LHCN-M2 (cell line): ENCODE measurements around the gene MORC4. TPM values are rescaled to one million over a fixed set of nuclear protein-coding genes. Genes with fewer than 3 reads are reported as not detected.

Experiments used
- DNase-seq: peaks from one replicate; pipeline ENCODE4 v3.0.0-alpha.2; 2012; ENCODE audit warnings: low read depth
- total RNA-seq: library from RNA; depleted of rRNA; stranded (reverse); fragments of >200 nt; gene quantifications from 2 replicates; pipeline ENCODE4 v1.2.3, GENCODE V29; 2014

MORC4 gene
- total RNA-seq, 1 experiment from 2014 or later = 31.6 TPM

- peak; percentile 36 for DNase-seq
These were observed 47.0 kb downstream of the MORC4 start for GRCh38 chrX:106952988-106953387.

DNA sequence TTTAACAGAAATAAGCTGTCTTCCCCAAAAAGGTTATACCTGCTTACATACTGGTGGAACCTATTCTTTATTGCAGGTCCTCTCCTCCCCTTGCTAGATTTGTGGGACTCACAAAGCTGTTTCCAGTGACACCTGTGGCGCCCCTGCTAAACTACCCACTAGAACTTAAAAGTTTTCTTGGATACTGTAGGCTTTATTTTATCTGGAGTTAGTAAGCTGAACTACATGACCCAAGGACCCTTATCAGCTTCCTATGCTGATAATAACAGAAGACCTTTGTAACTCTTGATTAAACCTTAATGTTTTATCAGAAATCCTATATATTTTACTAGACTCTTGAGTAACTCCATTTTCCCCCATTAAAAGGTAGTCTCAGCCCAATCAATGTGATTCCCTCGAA lies 47.5 kb downstream of the MORC4 start:
- DNase-seq = no peak

DNA sequence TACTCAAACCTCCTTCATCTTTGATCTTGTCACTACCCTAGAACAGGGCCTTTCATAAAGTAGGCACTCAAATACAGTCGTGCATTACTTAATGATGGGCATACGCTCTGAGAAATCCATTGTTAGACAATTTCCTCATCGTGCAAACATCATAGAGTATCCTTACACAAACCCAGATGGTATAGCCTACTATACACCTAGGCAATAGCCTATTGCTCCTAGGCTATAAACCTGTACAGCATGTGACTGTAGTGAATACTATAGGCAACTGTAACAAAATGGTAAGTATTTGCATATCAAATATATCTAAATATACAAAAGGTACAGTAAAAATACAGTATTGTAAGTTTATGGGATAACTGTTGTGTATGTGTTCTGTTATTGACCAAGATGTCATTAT lies 47.9 kb downstream of the MORC4 start:
- no peak for DNase-seq

GRCh38 chrX:106951230-106951629 lies 48.8 kb downstream of the MORC4 start:
- DNase-seq = no peak

DNA sequence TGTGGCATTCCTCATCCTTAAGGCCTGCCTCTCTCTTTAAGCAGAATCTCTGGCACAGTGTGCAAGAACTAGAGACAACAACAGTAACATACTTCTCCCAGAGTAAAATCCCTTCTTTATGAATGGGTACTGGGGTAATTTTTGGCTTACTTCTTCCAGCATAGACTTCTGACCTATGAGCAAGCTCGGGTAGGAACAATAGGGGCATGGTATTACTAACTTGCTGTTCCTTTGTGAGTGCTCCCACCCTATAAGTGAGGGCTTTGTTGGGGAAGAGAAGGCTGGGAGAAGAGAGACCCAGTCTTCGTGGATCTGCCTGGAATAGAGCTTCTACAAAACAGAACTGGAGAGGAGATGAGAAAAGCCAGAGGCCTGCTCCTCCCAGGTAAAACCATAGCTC lies 49.6 kb downstream of the MORC4 start:
- no peak for DNase-seq

GRCh38 chrX:106949366-106949765 lies 50.6 kb downstream of the MORC4 start:
- DNase-seq = no peak

GRCh38 chrX:106948641-106949040 lies 51.4 kb downstream of the MORC4 start:
- DNase-seq = no peak

DNA sequence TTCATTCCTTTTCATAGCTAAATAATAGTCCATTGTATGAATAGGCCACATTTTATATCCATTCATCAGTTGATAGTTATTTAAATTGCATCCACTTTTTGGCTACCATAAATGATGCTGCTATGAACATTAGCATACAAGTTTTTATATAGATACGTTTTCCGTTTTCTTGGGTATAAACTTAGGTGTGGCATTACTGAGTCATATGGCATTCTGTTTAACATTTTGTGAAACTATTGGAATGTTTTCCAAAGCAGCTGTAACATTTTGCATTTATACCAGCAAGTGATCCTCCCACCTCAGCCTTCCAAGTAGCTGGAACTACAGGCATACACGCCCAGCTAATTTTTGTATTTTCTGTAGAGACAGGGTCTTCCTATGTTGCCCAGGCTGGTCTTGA lies 53.5 kb downstream of the MORC4 start:
- DNase-seq = no peak

DNA sequence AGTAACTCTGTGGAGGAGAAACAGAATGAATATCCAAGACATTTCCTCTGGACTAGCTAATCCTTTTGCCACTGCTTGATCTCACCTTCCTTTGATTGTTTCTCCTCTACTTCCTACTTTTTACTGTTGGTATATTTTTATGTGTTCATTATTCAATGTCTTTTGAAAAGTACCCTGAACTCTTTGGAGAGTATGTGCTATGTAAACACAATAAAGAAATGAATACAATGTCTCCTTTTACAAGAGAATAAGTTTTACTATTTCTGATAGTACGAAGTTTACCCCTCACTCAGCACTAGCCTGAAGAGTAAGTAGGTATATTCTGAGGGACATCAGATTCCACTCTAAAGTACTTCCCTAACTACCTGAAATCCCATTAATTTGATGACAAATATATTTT lies 59.9 kb downstream of the MORC4 start:
- DNase-seq = no peak

GRCh38 chrX:106939566-106939965 lies 60.4 kb downstream of the MORC4 start:
- DNase-seq = no peak

DNA sequence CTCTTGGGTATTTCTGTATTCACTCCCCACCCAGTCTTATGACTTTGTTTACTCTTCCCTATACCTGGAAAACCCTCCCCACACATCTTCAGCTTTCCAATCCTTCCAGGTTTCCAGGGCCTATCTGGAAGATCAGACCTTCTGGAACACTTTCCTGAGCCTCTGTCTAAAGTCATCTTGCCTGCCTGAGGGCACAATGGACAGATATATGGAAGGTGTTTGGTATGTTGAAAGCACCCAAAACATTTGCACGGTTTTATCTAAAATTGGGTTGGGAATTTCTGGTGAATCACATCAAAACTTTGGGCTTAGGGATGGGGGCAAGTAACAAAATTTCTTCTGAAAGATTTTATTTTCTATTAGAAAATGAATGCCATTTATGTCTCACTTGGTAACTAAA lies 63.8 kb downstream of the MORC4 start:
- DNase-seq = no peak

DNA sequence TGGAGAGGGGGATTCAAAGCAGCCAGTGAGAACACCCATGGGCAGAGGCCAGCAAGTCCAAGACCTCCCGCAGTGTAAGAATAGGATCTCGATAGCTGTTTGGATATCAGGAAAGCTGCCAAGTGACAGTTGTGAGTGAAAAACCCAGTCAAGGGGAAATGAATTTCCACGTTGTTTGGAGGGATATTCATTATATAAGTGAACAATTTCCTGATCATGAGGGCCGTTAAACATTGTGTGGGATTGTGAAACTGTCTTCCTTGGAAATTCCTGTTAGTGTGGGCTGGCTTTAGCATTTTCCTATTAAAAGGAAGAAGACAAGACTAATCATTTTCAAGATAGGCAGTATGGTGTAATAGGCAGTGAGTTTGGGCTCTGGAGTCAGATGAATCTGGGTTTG lies 64.8 kb downstream of the MORC4 start:
- no peak for DNase-seq

- DNase-seq = no peak
These were observed 66.5 kb downstream of the MORC4 start for GRCh38 chrX:106933538-106933961.

DNA sequence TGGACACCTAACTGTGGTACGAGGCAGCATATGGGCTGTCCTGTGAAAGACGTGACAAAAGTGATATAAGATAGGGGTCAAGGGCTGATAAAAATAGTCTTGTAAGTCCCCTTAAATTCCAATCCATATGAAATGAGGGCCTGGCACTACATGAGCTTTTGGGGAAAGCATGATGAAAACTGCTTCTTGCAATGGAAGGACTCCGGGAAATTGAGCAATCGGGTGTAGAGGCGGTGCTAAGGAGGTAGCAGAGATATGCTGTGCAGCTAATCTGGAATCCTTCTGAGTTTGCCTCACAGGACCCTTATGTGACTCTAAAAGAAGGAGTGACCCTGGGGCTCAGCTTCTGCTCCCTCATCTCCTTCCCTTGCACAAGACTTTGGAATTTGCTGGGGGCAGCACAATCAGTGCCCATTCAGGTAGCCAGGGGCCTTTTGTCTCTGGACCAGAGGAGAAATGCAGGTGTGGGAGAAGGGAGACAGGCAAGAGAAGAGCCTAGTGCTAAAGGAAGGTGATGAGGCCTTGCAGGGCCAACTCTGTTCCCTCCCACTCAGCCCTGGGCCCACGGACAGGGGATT lies 67.0 kb downstream of the MORC4 start:
- DNase-seq = no peak

GRCh38 chrX:106932492-106932923 lies 67.5 kb downstream of the MORC4 start:
- DNase-seq = peak; percentile 19

GRCh38 chrX:106931831-106932491 lies 68.1 kb downstream of the MORC4 start:
- no peak for DNase-seq

DNA sequence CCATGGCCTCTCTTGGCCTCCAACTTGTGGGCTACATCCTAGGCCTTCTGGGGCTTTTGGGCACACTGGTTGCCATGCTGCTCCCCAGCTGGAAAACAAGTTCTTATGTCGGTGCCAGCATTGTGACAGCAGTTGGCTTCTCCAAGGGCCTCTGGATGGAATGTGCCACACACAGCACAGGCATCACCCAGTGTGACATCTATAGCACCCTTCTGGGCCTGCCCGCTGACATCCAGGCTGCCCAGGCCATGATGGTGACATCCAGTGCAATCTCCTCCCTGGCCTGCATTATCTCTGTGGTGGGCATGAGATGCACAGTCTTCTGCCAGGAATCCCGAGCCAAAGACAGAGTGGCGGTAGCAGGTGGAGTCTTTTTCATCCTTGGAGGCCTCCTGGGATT lies 71.8 kb downstream of the MORC4 start:
- DNase-seq = peak; percentile 27

DNA sequence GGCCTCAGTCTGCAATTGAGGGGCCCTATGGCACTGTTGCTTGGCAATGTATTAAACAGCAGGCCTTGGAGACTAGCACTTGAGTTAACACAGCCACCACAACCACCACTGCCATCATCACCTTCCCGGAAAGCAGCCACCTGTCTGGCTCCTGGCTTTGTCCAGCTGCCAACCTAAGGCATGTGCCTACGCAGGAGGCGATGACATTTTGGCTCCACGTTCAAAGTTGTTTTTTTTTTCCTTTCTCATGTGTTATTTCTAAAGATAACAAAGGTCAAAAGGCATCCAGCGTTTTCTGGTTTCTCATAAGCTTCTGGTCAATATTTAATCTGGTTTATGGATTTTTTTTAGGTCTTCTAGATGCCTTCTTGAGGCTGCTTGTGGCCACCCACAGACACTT lies 72.3 kb downstream of the MORC4 start:
- DNase-seq = no peak

DNA sequence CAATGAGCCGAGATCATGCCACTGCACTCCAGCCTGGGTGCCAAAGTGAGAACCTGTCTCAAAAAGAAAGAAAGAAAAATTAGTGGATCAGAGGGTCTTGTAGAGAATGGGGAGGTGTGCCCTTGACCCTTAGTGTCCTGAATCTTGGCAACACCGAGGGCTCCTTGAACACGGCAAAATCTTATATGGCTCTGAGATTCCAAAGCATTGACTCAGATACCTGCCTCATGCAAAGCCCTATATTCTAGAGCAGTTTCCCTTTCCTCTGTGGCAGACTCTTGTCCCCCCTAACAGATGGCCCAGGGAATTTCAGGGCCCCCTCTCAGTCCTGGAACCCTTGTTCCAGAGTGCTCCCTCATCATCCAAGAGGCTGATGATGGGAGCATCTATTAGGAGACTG lies 73.0 kb downstream of the MORC4 start:
- DNase-seq = no peak

DNA sequence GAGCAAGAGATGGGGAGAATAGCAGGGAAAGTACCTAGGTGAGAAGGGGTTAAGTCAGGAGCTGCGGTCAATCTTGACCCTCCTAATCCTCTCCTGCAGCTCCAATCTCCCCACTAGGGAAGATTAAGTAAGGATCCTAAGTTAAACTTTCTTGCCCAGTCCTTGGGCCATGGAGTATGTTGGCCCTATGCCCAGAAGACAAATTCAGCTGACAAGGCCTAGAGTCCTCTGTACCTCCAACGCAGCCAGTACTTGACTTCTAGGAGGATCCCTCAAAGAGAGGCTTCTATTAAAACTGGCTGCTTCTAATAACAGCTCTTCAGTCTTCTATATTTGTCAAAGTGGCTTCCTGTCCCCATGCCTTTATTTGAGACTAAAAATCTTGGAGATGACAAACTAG lies 78.4 kb downstream of the MORC4 start:
- DNase-seq = no peak

DNA sequence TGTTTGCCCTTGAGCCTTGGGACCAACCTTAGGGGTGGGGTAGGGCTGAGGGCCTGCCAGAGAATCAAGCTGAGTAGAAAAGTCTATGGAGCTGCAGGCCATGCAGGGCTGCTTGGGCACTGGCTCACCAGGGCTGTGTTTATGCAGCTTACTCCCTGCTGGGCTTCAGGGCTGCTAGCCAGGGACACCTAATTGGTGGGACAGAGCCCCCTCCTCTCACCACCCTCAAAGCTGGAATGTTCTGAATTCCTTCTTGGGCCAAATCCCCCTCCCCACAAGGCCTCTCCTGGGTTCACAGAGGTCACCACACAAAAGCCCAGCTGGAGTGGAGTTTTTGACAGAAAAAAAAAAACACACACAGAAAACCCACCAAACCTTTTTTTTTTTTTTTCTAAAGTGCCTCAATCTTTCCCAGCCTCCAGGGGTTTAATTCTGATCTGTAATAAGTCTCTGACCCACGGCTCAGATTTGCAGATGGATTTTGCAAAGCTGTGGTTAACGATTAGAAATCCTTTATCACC lies 80.0 kb downstream of the MORC4 start, which contains the start of gene CLDN2:
CLDN2 (plus strand) TSS at position 471 of the 521 bp plus-strand sequence. CDS start 7,827 bp downstream, outside the sequence.
- DNase-seq = no peak

GRCh38 chrX:106917830-106918500 lies 82.0 kb downstream of the MORC4 start:
- peak; percentile 86 for DNase-seq

GRCh38 chrX:106912864-106913263 lies 87.1 kb downstream of the MORC4 start:
- no peak for DNase-seq
